ENCODE results near the gene TMEM229B. TPM values are rescaled to one million over a fixed set of nuclear protein-coding genes. Genes with fewer than 3 reads are reported as not detected.
"Not testable (repeated sequence)": the region's sequence is repeated elsewhere in the genome, so short reads cannot be mapped to it uniquely, and the experiment has no call there.

Gene TMEM229B
- total RNA-seq, 1 donor from 2014 or later = 5.5 TPM

DNA sequence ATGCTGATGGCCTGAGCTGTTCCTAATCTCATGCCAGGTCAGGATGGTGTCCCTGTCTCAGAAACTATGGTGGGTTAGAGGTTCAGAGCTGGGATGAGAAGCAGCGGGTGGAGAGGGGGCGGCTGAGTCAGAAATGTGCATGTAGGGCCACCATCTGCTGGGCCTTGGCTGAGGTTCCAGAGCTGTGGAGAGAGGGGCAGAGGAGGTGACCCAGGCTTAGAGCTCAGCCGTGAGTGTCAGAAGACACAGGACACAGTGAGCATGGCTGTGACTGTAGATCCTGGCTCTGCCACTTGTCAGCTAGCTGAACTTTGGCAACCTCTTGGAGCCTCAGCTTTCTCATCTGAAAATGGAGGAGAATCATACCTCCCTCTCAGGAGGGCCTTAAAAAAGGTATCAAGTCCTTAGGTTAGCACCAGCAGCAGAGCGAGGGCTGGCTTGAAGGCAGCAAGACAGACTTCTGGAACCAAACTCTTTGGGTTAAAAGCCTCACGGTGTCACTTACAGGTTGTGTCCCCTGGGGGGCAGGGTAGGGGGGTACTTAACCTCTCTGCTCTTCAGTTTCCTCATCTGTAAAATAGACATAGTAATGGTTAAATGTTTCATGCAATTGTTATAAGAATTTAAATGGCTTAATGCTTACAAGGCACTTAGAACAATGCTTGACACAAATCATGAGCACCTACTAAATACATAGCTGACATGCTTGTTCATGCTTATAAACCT, 34.8 kb downstream of the TMEM229B start:
- H3K27ac ChIP-seq = no peak overlapping the region
- H3K4me3 ChIP-seq = no peak overlapping the region
- TF ChIP-seq, protein P1, sequence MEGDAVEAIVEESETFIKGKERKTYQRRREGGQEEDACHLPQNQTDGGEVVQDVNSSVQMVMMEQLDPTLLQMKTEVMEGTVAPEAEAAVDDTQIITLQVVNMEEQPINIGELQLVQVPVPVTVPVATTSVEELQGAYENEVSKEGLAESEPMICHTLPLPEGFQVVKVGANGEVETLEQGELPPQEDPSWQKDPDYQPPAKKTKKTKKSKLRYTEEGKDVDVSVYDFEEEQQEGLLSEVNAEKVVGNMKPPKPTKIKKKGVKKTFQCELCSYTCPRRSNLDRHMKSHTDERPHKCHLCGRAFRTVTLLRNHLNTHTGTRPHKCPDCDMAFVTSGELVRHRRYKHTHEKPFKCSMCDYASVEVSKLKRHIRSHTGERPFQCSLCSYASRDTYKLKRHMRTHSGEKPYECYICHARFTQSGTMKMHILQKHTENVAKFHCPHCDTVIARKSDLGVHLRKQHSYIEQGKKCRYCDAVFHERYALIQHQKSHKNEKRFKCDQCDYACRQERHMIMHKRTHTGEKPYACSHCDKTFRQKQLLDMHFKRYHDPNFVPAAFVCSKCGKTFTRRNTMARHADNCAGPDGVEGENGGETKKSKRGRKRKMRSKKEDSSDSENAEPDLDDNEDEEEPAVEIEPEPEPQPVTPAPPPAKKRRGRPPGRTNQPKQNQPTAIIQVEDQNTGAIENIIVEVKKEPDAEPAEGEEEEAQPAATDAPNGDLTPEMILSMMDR (IDR thresholded peaks at IDR 0.05) = no peak
- no peak for DNase-seq (ENCODE audit: low spot score in 2 of 2)
- H3K9me3 ChIP-seq = no peaks in the 10 kb centered on the region
- no peaks in the 10 kb centered on the region for H3K4me1 ChIP-seq
- no peaks in the 10 kb centered on the region for H3K27me3 ChIP-seq
- intact Hi-C loops (cut with DNase I) = no loop called here
- no peaks in the 10 kb centered on the region for H3K36me3 ChIP-seq

DNA sequence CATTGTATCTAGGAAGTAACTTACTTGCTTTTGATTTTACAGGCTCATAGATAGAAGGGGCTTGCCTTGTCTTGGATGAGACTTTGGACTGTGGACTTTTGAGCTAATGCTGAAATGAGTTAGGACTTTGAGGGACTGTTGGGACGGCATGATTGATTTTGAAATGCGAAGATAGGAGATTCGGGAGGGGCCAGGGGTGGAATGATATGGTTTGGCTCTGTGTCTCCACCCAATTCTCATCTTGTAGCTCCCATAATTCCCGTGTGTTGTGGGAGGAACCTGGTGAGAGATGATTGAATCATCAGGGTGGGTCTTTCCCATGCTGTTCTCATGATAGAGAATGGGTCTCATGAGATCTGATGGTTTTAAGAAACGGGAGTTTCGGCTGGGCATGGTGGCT, 36.9 kb downstream of the TMEM229B start:
- H3K4me1 ChIP-seq; H3K4me3 ChIP-seq; DNase-seq (ENCODE audit: low spot score in 2 of 2); H3K9me3 ChIP-seq; H3K27ac ChIP-seq; H3K27me3 ChIP-seq; intact Hi-C loops (cut with DNase I); H3K36me3 ChIP-seq: not testable (repeated sequence)

DNA sequence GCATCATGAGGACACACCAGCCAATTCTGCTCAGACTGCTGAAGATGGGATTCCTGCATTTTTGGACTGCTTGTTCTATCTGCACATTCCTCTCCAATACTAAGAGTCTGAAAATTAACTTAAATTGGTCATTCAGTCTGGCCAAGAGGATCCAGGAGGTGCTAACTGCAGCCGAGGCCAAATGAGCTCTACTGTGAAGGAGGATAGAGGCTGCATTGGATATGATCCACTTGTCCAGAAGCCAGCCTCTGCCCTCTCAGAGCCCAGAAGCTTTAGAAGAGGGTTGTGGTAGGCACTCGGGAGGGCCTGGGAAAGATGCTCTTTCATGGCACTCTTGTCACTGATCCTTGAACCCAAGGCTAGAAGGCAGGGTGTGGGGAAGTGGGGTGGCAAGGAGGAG, 39.4 kb downstream of the TMEM229B start:
- Histone ChIP-seq H3K4me3 (no peak overlapping the region), H3K4me1 (no peaks in the 10 kb centered on the region), H3K27me3 (no peaks in the 10 kb centered on the region), H3K9me3 (no peaks in the 10 kb centered on the region), H3K36me3 (no peaks in the 10 kb centered on the region), H3K27ac (no peak overlapping the region)
- DNase-seq (ENCODE audit: low spot score in 2 of 2) = no peak
- TF ChIP-seq, protein P1 (IDR thresholded peaks at IDR 0.05) = no peak
- intact Hi-C loops (cut with DNase I) = no loop called here

DNA sequence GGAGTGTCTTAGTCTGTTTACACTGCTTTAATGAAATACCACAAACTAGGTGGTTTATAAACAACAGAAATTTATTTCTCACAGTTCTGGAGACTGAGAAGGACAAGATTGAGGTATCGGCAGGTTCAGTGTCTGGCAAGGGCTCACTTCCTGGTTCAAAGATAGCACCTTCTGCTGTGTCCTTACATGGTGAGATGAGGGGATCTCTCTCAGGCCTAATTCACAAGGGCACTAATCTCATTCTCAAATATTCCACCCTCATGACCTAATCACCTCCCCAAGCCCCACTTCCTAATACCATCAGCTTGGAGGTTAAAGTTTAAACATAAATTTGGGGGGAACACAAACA, 41.5 kb downstream of the TMEM229B start:
- Histone ChIP-seq H3K27me3 (no peaks in the 10 kb centered on the region), H3K9me3 (no peaks in the 10 kb centered on the region), H3K27ac (no peak overlapping the region), H3K36me3 (no peaks in the 10 kb centered on the region), H3K4me3 (no peak overlapping the region), H3K4me1 (no peaks in the 10 kb centered on the region)
- intact Hi-C loops (cut with DNase I) = no loop called here
- DNase-seq (ENCODE audit: low spot score in 2 of 2) = no peak
- TF ChIP-seq, protein P1 (IDR thresholded peaks at IDR 0.05) = no peak

DNA sequence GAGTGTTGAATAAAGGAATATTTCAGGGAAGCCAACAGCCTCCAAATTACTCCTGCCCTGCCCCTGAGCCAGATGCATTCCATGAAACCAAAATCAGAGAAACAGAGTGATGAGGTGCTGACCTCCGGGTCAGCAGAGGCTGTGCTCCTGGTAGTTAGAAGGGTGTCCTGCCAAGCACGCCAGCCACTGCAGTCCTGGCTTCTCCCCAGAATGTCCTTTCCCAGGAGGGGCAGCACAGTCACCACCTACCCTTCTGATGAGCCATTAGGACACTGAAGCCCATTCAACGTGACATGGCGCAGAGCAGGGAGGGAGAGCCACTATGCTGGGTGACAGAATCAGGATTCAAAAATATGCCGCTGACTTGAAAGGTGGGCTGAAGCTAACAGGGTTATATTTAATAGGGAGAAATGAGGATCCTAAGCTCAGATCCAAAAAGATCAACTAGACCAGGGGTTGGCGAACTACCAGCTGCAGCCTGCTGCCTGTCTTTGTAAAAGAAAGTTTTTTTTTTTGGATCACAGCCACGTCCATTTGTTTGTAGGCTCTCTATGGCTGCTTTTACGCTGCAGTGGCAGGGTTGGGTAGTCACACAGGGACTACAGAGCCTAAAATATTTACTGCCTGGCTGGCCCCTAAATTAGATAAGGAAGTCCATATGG, 42.0 kb downstream of the TMEM229B start:
- intact Hi-C loops (cut with DNase I) = no loop called here
- no peaks in the 10 kb centered on the region for H3K27me3 ChIP-seq
- no peaks in the 10 kb centered on the region for H3K9me3 ChIP-seq
- no peak overlapping the region for H3K4me3 ChIP-seq
- H3K4me1 ChIP-seq = no peaks in the 10 kb centered on the region
- TF ChIP-seq, protein P1 (IDR thresholded peaks at IDR 0.05) = no peak
- no peak for DNase-seq (ENCODE audit: low spot score in 2 of 2)
- no peak overlapping the region for H3K27ac ChIP-seq
- H3K36me3 ChIP-seq = no peaks in the 10 kb centered on the region

DNA sequence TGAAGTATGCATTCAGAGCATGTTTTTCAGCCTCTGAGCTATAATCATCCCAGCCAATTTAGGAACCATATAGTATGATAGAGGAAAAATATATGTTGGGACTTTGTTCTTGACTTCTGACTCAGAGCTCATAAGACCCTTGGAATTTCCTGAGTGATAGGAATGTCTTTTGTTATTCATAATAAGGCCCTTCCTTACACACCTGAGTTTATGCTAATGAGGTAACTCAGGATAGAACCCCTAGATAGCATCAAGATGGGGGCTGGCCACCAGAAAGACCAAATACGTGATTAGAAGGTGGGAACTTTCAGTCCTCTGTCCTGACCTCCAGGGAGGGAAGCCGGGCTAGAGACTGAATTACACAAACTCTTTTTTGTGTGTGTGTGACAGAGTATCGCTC, 44.1 kb downstream of the TMEM229B start:
- Histone ChIP-seq H3K36me3 (no peaks in the 10 kb centered on the region), H3K27me3 (no peaks in the 10 kb centered on the region), H3K9me3 (no peaks in the 10 kb centered on the region), H3K27ac (no peak overlapping the region), H3K4me3 (no peak overlapping the region), H3K4me1 (no peaks in the 10 kb centered on the region)
- intact Hi-C loops (cut with DNase I) = no loop called here
- TF ChIP-seq, protein P1 (IDR thresholded peaks at IDR 0.05) = no peak
- DNase-seq (ENCODE audit: low spot score in 2 of 2) = no peak

Data from ascending aorta (tissue), 2 donors.